NCI-H774 (cell line): Measurements from ENCODE around the gene KRT35.

Source experiments
- DNase-seq: peaks from one replicate; lab custom pipeline; 2025; lab: John Stamatoyannopoulos, UW

KRT35 gene

DNA sequence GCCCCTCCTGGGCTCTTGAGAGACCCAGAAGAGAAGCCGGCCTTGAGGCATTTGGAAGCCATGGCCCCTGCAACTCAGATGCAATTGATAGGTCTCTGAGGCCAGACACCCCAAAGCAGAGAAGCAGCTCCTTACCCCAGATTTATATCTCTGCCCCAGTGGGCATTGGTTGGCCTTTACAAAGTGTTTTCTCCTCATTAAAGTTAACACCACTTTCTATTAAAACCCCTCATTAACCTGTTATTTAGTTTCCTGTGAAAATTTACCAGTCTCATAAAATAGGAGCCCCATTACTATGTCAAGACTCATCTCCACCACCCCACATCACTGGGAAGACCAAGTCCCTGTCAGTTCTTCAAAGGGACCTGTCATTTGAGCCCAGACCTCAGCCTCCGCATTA lies at the start of gene KRT35:
Gene KRT35 (minus strand): TSS at position 116 of the 400 bp plus-strand sequence. CDS start 54 bp downstream, at position 62.
- DNase-seq: no peak

DNA sequence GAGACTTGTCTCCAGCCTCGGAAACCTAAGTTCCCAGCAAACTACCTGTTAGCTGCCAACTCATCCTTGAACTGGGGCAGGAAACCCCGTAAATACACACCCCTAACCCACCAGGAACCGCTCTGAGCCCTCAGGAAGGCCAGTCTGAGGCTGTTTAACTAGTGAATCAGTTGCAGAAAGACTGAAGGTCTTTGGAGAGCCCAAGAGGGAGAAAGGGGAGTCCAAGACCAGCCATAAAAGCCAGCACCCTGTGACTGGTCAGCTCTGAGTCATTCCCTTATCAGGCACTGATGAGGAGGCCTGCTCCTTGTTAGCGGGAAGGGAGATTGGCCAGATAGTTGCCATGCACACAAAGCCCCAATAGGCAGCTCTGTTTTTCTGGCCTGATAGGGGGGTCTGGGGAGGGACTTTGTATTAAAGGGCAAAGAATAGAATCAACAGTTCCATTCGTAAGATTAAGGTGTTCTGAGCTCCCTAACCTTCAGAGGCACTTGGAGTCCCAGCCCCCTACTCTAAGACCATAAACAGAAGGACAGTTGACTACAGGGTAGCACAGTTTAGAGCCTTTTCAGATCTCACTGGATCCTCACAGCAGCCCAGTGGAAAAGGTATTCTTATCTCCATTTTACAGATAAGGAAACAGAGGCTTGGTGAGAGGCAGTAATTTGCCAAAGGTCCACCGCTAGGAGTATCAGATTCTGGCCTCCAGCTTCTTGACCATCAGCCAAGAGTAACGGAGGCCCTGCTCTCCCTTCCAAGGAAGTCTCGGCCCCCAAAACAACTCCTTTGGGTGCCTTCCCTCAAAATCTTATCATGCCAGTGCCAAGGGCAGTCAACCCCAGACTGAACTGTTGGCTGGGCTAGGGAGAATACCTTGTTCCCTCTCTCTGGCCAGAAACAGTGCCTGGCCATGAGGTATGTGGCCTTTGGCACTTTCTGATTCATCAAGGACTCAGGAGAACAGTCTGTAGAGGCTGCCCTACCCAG lies 49.4 kb upstream of the KRT35 start:
- DNase-seq: no peak

GRCh38 chr17:41529491-41529915 lies 48.6 kb upstream of the KRT35 start:
- peak; percentile 33 for DNase-seq

- peak; percentile 69 for DNase-seq
These were observed 48.0 kb upstream of the KRT35 start for GRCh38 chr17:41528959-41529353.

GRCh38 chr17:41527063-41528023 lies 46.4 kb upstream of the KRT35 start:
- DNase-seq: peak; percentile 25

- DNase-seq: no peak
These were observed 43.3 kb upstream of the KRT35 start for GRCh38 chr17:41524261-41524660.

DNA sequence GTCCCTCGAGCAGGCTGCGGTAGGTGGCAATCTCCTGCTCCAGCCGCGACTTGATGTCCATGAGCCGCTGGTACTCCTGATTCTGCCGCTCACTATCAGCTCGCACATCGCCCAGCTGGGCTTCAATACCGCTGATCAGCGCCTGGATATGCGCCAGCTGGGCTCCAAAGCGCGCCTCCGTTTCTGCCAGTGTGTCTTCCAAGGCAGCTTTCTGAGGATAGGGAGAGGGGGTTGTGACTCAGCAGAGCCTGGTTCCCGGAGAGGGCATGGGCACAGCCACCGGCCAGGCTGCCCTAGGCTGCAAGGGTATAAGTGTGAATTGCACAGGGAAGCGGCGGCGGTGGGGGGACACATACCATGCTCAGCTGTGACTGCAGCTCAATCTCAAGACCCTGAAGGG lies 42.8 kb upstream of the KRT35 start:
- DNase-seq: no peak

DNA sequence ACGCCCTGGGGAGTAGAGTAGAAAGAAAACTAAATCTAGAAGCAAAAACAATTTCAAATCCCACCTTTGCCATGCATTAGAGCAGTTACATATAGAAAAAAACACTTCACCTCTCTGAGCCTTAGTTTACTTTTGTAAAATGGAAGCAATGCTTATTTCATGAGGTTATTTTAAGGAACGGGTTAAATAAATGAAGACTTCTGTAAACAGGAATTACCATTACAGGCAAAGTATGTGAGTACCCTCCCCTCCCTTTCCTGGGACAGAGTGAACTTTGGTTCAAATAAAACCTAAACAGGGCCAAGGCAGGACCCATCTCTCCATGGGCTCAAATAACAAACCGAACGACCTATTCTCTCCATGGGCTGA lies 42.3 kb upstream of the KRT35 start:
- no peak for DNase-seq

DNA sequence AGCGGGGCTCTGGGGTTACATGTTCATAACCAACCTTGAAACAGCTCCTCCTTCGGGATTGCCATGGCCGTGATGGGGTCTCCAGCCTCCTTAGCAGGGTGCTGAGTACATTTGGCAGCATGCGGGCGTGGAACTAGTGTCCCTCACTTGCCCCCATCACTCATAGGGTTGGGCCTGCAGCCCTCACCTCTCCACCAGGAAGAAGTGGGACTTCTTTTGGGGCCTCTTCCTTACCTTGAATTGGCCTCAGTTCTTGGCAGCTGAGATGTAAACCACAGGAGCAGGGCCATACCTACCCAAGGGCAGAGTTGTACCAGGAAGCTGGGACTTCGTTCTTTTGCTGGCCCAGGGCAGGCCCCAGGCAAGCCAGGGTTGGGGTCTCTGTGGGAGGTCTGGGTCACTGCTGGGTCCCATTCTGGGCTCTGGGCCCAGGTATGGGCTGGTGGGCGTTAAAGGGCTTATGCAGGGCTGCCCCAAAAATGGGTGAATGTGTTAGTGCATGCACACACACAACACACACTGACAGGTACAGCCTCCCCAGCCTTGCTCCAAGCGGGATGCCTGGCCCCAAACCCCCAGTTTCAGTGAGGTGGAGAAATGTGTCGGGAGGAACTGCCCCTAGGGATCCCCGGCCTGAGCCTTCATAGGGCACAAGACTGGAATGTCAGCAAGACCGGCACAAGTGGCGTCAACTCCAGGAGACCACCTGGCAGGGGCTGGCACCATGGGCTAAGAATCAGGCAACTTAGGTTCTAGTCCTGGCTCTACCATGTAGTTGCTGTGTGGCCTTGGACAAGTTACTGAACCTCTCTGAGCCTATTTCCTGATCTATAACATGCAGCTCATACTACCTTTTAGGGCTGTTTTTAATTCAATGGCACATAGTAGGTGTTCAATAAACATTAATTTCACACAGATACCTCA lies 41.6 kb upstream of the KRT35 start:
- DNase-seq: no peak

DNA sequence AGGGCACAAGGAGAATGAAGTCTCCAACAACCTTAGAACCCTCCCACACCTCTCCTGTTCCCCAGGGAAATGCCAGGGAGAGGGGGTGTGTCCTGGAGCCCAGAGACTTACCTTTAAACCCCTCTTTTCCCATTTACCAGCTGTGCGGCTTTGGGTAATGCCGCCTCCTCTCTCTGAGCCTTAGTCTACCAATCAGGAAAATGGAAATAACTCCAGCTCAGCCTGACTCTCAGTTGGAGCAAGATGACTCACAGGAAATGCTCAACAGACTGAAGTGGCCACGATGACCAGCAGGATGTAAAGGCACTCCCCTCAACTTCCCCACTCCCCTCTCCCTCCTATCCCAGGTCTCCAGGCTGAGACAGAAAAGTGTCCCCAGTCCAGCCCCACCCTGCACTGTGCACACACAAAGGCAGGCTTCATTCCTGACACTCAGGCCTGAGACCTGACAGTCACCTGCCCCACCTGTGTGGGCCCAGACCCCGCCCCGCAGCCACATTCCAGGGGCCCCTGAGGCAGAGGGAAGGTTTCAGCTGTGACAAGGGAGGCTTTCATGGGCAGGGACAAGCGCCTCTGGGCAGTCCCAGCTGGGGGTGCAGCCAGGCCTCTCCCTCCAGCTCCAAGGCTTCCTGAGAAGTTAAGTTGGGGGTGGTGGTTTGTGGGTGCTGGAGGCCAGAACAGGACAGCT lies 40.8 kb upstream of the KRT35 start:
- DNase-seq: no peak

- DNase-seq: peak; percentile 28
These were observed 40.0 kb upstream of the KRT35 start for GRCh38 chr17:41520821-41521521.

- peak; percentile 86 for DNase-seq
These were observed 38.7 kb upstream of the KRT35 start for GRCh38 chr17:41519501-41520224.

GRCh38 chr17:41518789-41519449 lies 38.0 kb upstream of the KRT35 start, which contains the start of gene KRT15:
Gene KRT15 (minus strand): TSS chr17:41518890. CDS start chr17:41518827, 63 bp downstream.
- peak; percentile 44 for DNase-seq

- DNase-seq: no peak
These were observed 37.1 kb upstream of the KRT35 start for GRCh38 chr17:41518031-41518430.

DNA sequence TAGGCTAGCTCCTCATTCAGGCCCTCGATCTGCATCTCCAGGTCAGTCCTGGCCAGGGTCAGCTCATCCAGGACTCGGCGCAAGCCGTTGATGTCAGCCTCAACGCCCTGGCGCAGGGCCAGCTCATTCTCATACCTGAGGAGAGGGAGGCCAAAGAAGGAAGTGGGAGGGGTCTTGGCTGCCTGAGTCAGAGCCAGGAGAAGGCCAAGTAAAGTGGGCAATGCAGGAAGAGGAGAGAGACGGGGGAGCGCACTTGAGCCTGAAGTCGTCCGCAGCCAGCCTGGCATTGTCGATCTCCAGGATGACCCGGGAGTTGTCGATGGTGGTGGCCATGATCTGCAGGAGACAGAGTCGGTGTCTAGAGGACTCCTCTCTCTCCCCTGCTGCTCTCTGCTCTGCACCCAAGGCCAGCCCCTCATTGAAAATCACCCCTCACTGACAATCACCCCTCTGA lies 35.9 kb upstream of the KRT35 start:
- no peak for DNase-seq

- DNase-seq: no peak
These were observed 35.3 kb upstream of the KRT35 start for GRCh38 chr17:41516147-41516829.

- DNase-seq: peak; percentile 78
These were observed 32.2 kb upstream of the KRT35 start for GRCh38 chr17:41513168-41513547.

DNA sequence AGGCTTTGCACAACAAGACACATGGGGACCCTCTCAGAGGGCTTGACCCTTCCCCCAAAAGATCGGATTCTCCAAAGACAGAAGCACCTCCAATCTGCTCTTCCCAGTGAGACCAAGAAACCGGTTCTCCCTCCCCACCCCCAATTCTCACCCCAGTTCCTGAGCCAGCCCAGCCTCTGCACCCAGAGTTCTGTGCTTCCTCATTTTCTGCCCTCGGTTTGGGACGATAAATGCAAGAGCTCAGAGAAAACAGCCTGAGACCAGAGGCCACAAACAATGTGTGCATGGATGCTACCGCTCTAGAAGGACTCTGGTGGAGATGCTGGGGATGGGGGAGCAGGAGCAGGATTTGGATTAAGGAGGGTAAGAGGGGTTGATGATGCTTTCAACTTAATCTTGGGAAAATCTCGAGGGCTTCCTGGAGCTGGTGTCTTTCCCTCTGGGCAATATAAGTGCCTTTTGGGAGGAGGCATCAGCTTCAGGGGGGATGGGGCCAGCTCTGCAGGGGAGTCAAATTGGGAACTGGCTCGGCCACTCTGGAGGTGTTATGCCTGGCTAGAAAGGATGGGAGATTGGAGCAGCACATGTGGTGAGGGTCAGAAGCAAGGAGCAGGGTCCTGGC lies 31.7 kb upstream of the KRT35 start:
- no peak for DNase-seq
